NCI-H748 (cell line): ENCODE measurements around the gene GPR132.
"Not testable (repeated sequence)": the region's sequence is repeated elsewhere in the genome, so short reads cannot be mapped to it uniquely, and the experiment has no call there.

Experiments used
- DNase-seq: peaks from one replicate; lab custom pipeline; 2025; ENCODE audit not compliant: unreplicated experiment; lab: John Stamatoyannopoulos, UW

Gene GPR132, protein sequence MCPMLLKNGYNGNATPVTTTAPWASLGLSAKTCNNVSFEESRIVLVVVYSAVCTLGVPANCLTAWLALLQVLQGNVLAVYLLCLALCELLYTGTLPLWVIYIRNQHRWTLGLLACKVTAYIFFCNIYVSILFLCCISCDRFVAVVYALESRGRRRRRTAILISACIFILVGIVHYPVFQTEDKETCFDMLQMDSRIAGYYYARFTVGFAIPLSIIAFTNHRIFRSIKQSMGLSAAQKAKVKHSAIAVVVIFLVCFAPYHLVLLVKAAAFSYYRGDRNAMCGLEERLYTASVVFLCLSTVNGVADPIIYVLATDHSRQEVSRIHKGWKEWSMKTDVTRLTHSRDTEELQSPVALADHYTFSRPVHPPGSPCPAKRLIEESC

DNA sequence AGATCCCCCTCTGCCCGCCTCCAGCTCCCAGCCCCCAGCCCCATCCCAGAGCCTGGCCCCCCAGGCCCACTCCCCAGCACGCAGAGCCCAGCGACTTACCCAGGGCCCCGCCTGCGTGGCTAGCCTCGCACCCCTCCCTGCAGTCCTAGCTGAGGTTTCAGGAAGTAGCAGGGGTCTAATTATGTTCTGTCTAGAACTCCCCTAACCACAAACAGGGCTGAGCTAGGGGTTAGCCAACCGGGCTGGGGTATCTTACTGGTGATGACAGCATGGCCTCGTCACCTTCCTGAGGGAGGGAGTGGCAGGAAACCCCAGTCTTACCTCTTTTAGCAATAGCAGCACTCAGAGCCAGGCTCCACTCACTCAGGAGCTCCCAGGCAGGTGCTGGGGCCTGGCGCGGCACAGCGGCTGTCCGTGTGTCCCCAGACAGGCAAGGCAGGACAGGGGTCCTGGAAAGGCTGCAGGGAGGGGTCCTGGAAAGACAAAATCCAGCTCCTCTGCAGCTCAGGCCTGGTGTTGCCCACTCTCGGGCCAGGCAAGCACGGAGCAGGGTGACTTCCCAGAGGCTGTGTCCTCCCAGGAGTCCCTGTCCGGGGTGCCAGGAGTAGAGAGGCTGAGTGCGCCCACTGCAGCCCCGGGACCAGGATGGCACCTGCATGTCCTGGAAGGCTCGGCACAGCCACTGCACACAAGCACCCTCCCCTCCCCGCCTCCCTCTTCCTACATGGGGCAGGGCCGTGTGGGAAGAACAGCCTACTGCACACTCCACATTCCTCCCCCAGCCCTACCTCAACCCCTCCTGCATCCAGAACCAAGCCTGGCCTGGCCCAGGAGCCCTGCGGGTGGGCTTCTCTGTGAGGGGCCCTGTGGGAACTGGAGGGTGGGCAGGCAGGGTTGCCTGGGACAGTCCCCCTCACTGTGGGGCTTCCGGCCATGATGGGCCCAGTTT is at the start of gene GPR132:
Gene GPR132, minus strand, starts transcription at position 151 of the 949 bp plus-strand sequence. CDS start 10,010 bp downstream, outside the sequence.
- DNase-seq = no peak

DNA sequence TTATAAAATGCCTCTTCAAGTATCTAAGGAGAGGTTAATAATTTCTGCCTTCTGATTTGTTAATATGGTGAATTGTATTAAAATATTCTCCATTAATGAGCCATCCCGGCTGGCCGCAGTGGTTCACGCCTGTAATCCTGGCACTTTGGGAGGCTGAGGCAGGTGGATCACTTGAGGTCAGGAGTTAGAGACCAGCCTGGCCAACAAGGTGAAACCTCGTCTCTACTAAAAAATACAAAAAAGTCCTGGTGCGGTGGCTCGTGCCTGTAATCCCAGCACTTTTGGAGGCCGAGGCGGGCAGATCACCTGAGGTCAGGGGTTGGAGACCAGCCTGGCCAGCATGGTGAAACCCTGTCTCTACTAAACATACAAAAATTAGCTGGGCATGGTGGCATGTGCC is 44.0 kb upstream of the GPR132 start:
- DNase-seq = not testable (repeated sequence)

DNA sequence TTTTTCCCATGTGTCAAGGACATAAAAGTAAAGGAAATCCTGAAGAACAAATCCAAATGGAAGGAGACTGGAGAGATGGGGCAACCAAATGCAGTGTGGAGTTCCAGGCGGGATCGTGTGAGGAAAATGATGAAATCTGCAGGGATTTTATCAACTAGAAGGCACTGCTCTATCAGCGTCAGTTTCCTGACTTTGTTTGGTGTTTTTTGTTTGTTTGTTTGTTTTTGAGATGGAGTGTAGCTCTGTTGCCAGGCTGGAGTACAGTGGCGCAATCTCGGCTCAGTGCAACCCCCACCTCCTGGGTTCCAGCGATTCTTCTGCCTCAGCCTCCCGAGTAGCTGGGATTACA is 43.3 kb upstream of the GPR132 start:
- no peak for DNase-seq

GRCh38 chr14:105107781-105108515 is 42.7 kb upstream of the GPR132 start:
- no peak for DNase-seq

GRCh38 chr14:105107351-105107750 is 42.1 kb upstream of the GPR132 start:
- DNase-seq = no peak

DNA sequence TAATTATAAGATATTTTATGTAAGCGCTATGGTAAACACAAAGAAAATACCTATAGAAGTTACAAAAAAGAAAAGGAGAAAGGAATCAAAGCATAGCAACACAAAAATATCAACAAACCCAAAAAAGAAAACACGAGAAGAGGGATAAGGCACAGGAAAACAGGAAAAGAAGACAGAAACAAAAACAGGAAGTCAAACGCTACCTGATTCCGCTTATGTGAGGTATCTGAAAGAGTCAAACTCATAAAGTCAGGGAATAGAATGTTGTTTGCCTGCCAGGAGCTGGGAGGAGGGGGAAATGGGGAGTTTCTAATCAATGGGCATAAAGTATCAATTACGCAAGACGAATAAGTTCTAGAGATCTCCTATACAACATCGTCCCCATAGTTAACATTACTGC is 39.9 kb upstream of the GPR132 start:
- no peak for DNase-seq

GRCh38 chr14:105102893-105103292 is 37.7 kb upstream of the GPR132 start:
- no peak for DNase-seq

DNA sequence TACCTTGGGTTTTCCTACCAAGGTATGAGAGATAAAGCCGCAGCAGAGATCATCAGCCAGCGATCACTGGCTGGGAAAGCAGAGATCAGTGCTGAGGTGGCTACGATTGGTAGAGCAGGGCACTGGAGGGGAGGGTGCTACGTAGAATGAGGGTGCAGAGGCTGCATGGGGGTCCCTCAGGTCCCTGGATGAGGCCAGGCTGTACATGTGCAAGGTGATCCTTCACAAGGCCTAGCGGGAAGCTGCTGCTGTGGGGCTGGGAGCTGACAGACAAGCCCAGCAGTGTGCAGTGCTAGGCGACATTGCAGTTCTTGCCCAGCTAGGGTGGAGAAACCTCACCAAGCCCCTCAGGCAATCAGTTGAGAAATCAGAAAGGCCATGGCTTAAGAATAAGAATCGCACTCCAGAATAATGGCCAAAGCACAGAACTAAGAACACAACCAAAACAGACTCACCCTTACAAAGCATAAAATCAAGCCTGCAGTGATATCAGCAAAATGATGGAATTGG is 37.2 kb upstream of the GPR132 start:
- DNase-seq = no peak

- no peak for DNase-seq
Measured at GRCh38 chr14:105100910-105101309, 35.7 kb upstream of the GPR132 start.

DNA sequence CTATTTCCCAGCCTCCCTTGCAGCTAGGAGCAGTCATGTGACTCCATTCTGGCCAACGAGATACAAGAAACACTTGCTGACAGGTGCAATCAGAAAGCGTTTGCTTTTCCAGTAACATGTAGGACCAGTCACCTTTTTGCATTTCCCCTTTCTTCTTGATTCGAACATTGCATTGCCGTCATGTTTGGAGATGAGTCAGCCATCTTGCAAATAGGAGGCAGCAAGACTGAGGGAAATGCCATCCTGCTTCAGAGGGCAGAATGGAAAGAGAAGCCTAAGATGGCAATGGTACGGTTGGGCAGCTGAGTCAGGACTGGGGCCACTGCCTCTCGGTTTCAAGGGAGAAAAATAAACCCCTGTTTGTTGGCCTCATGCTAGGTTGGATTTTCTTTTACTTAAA is 34.5 kb upstream of the GPR132 start:
- no peak for DNase-seq

DNA sequence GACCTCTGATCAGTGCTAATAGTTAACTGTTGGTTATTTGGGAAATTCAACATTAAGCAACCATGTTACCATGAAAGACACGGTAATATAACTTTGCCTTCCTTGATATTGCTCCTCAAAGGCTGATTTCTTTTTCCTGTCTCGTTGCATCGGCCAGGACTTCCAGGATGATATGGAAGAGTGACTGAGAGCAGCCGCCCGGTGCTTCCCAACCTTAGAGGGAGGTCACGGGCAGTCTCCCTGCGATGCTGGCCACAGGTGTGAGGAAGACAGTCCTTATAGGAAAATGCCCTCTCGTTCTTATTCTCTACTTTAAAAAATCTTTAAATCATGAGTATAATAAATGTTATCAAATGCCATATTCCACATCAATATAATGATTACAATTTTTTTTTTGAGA is 33.1 kb upstream of the GPR132 start:
- DNase-seq = no peak

GRCh38 chr14:105097794-105098127 is 32.5 kb upstream of the GPR132 start:
- no peak for DNase-seq

- no peak for DNase-seq
Measured at GRCh38 chr14:105096206-105096875, 31.1 kb upstream of the GPR132 start.

- DNase-seq = no peak
Measured at GRCh38 chr14:105095236-105095805, 30.1 kb upstream of the GPR132 start.

DNA sequence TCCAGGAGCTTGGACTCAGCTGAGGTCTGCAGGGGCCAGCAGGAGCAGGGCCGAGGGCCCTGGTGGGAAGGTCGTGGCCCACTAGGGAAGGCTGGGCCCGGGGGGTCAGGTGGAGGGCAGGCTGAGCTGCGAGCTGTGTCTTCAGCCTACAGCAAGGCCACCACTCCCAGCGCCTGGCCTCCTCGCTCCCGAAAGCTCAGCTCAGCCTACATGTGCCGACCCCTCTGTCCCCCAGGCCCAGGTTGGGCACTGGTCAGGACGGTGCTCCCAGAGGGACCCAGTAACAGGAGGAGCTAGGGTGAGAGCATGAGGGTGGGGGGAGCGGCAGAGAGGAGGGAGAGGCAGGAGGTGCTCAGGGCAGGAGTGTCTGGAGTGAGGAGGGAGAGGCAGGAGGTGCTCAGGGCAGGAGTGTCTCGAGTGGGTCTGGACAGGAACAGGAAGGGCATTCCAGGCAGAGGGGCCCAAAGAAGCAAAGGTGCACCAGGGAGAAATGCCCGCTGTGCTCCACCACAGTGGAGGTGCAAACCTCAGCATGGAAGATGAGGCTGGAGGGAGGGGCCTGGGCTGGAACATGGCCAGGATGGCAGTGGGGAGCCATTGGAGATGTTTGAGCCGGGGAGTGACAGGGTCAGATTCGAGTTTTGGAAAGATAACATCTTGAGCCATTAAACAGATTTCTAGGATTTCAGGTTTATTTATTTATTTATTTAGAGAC is 29.1 kb upstream of the GPR132 start:
- no peak for DNase-seq

GRCh38 chr14:105093431-105094192 is 28.4 kb upstream of the GPR132 start:
- DNase-seq = peak; percentile 88

DNA sequence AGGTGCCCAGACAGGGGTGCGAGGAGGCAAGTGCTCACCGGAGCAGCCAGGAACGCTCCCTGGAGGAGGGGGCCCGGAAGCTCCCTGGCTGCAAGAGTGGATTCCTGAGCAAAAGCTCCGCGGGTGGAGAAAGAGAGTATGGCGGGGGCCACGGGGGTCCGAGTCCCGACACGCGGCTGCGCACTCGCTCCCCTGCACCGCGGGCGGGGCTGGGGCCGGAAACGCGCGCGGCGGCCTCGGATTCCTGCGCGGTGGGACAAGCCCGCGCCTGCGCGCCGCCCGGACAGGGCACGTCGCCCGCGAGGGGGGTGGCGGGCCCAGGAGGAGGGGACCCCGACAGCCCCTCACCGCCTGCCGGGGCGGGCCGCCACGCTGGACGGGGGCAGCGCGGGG is 27.8 kb upstream of the GPR132 start:
- DNase-seq = peak; percentile 33

GRCh38 chr14:105092171-105093037 is 27.2 kb upstream of the GPR132 start:
- DNase-seq = peak; percentile 60
